Ishikawa (cell line): ENCODE measurements around the gene PDE4B.

ENCODE experiments used
- CEBPB ChIP-seq: IDR thresholded peaks from 2 replicates; pipeline ENCODE4 v1.6.1; 2012
- CREB1 ChIP-seq: IDR thresholded peaks from 2 replicates; pipeline ENCODE4 v1.6.1; 2012; ENCODE audit warnings: low read depth
- EP300 ChIP-seq: IDR thresholded peaks from 2 replicates; pipeline ENCODE4 v1.6.1; 2012; ENCODE audit warnings: borderline replicate concordance
- NFIC ChIP-seq: IDR thresholded peaks from 2 replicates; pipeline ENCODE4 v1.6.1; 2012
- RAD21 ChIP-seq: IDR thresholded peaks from 2 replicates; pipeline ENCODE4 v1.6.1; 2012; ENCODE audit warnings: low read depth
- TAF1 ChIP-seq: IDR thresholded peaks from 2 replicates; pipeline ENCODE4 v1.6.1; 2012; ENCODE audit warnings: low read depth, mild to moderate bottlenecking
- TCF12 ChIP-seq: IDR thresholded peaks from 2 replicates; pipeline ENCODE4 v1.6.1; 2012; ENCODE audit warnings: low read depth
- TEAD4 ChIP-seq: IDR thresholded peaks from 2 replicates; pipeline ENCODE4 v1.6.1; 2012
- YY1 ChIP-seq: IDR thresholded peaks from 2 replicates; pipeline ENCODE4 v1.6.1; 2012; ENCODE audit warnings: low read depth
- ZBTB7A ChIP-seq: IDR thresholded peaks from 2 replicates; pipeline ENCODE4 v1.6.1; 2012; ENCODE audit warnings: low read depth
- TF ChIP-seq, protein P1 (sequence below): IDR thresholded peaks from 2 replicates; pipeline ENCODE4 v1.6.1; 2012; ENCODE audit warnings: low read depth, mild to moderate bottlenecking
- TF ChIP-seq, protein P2 (sequence below): IDR thresholded peaks from 2 replicates; pipeline ENCODE4 v1.6.1; 2012

DNA sequence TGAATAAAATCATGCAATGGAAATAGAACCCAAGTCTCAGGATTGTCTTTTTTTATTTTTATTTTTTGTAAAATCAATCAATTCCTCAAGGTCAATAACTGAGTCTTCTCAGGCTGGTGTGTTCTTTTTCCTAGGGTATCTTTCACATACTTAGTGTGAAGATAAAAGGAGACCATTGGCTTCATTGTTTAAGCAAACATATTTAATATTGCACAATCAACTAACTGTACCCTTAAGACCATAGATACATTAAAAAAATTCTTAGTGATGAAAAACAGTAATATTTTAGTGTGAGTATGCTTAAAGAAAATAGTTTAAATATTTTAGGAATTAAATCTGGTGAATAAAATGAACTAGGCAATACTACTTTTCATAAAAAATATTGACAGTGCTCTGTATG lies 31.4 kb downstream of the PDE4B start:
- TF ChIP-seq YY1: no peak
- TF ChIP-seq TAF1: no peak
- TF ChIP-seq ZBTB7A: no peak
- no peak for TF ChIP-seq TEAD4
- TF ChIP-seq RAD21: no peak
- TF ChIP-seq TCF12: no peak
- TF ChIP-seq, protein P1, sequence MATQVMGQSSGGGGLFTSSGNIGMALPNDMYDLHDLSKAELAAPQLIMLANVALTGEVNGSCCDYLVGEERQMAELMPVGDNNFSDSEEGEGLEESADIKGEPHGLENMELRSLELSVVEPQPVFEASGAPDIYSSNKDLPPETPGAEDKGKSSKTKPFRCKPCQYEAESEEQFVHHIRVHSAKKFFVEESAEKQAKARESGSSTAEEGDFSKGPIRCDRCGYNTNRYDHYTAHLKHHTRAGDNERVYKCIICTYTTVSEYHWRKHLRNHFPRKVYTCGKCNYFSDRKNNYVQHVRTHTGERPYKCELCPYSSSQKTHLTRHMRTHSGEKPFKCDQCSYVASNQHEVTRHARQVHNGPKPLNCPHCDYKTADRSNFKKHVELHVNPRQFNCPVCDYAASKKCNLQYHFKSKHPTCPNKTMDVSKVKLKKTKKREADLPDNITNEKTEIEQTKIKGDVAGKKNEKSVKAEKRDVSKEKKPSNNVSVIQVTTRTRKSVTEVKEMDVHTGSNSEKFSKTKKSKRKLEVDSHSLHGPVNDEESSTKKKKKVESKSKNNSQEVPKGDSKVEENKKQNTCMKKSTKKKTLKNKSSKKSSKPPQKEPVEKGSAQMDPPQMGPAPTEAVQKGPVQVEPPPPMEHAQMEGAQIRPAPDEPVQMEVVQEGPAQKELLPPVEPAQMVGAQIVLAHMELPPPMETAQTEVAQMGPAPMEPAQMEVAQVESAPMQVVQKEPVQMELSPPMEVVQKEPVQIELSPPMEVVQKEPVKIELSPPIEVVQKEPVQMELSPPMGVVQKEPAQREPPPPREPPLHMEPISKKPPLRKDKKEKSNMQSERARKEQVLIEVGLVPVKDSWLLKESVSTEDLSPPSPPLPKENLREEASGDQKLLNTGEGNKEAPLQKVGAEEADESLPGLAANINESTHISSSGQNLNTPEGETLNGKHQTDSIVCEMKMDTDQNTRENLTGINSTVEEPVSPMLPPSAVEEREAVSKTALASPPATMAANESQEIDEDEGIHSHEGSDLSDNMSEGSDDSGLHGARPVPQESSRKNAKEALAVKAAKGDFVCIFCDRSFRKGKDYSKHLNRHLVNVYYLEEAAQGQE: no peak
- TF ChIP-seq NFIC: no peak
- TF ChIP-seq CEBPB: no peak
- no peak for TF ChIP-seq EP300
- no peak for TF ChIP-seq CREB1
- TF ChIP-seq, protein P2, sequence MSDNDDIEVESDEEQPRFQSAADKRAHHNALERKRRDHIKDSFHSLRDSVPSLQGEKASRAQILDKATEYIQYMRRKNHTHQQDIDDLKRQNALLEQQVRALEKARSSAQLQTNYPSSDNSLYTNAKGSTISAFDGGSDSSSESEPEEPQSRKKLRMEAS: no peak
